ENCODE results near the gene OSBPL3. TPM values are rescaled to one million over a fixed set of nuclear protein-coding genes. Genes with fewer than 3 reads are reported as not detected.

Gene OSBPL3
- total and polyA plus RNA-seq, 2 donors (not counting 1 experiment from before 2014, with no cell fraction given), result 22.7 to 70.2 TPM

GRCh38 chr7:24899905-24900304, 80.1 kb downstream of the OSBPL3 start:
- Histone ChIP-seq H3K9me3 (ENCODE audit: control insufficient read depth, insufficient read depth, low read depth, low read length) (no peaks in the 10 kb centered on the region), H4K20me1 (ENCODE audit: control insufficient read depth, extremely low read depth, insufficient read depth, low read length) (peaks cover 2% of the 10 kb centered on the region), H3K27ac (ENCODE audit: insufficient read depth, low read length) (no peak overlapping the region), H3K79me2 (ENCODE audit: control insufficient read depth, insufficient read depth, low read length) (peaks cover 49% of the 10 kb centered on the region), H3K36me3 (ENCODE audit: control insufficient read depth, insufficient read depth, low read length) (no peaks in the 10 kb centered on the region), H3K4me1 (ENCODE audit: control insufficient read depth, extremely low read depth, insufficient read depth, low read length) (no peaks in the 10 kb centered on the region), H3K4me3 (replicated peaks in 1 of 4; ENCODE audit: control extremely low read depth in 1 of 4, insufficient read depth in 1 of 4, low read depth in 3 of 4, low read length in 4 of 4) (no peak overlapping the region), H3K27me3 (ENCODE audit: control insufficient read depth, insufficient read depth, low read length) (no peaks in the 10 kb centered on the region), H3K4me2 (ENCODE audit: extremely low read depth, insufficient read depth, low read length) (no peak overlapping the region), H3K9ac (ENCODE audit: insufficient read depth, low read length) (no peak overlapping the region), H2AFZ (ENCODE audit: low read length) (no peak overlapping the region)
- DNase-seq (ENCODE audit: low read depth in 2 of 2), result no peak
- TF ChIP-seq, protein P1, sequence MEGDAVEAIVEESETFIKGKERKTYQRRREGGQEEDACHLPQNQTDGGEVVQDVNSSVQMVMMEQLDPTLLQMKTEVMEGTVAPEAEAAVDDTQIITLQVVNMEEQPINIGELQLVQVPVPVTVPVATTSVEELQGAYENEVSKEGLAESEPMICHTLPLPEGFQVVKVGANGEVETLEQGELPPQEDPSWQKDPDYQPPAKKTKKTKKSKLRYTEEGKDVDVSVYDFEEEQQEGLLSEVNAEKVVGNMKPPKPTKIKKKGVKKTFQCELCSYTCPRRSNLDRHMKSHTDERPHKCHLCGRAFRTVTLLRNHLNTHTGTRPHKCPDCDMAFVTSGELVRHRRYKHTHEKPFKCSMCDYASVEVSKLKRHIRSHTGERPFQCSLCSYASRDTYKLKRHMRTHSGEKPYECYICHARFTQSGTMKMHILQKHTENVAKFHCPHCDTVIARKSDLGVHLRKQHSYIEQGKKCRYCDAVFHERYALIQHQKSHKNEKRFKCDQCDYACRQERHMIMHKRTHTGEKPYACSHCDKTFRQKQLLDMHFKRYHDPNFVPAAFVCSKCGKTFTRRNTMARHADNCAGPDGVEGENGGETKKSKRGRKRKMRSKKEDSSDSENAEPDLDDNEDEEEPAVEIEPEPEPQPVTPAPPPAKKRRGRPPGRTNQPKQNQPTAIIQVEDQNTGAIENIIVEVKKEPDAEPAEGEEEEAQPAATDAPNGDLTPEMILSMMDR (conservative IDR thresholded peaks at IDR 0.05 in 1 of 2, IDR thresholded peaks at IDR 0.05 in 1 of 2; ENCODE audit: low read depth in 1 of 2, low read length in 2 of 2), result no peak
- no peak for TF ChIP-seq EZH2 (IDR thresholded peaks at IDR 0.05; ENCODE audit: low read length, missing control alignments)

- H3K36me3 ChIP-seq (ENCODE audit: control insufficient read depth, insufficient read depth, low read length), result no peaks in the 10 kb centered on the region
- DNase-seq (ENCODE audit: low read depth in 2 of 2), result no peak
- H3K9me3 ChIP-seq (ENCODE audit: control insufficient read depth, insufficient read depth, low read depth, low read length), result no peaks in the 10 kb centered on the region
- no peaks in the 10 kb centered on the region for H3K4me1 ChIP-seq (ENCODE audit: control insufficient read depth, extremely low read depth, insufficient read depth, low read length)
- no peak overlapping the region for H3K4me3 ChIP-seq (replicated peaks in 1 of 4; ENCODE audit: control extremely low read depth in 1 of 4, insufficient read depth in 1 of 4, low read depth in 3 of 4, low read length in 4 of 4)
- peaks cover 46% of the 10 kb centered on the region for H3K79me2 ChIP-seq (ENCODE audit: control insufficient read depth, insufficient read depth, low read length)
- peaks cover 2% of the 10 kb centered on the region for H4K20me1 ChIP-seq (ENCODE audit: control insufficient read depth, extremely low read depth, insufficient read depth, low read length)
- TF ChIP-seq, protein P1 (conservative IDR thresholded peaks at IDR 0.05 in 1 of 2, IDR thresholded peaks at IDR 0.05 in 1 of 2; ENCODE audit: low read depth in 1 of 2, low read length in 2 of 2), result no peak
- no peak for TF ChIP-seq EZH2 (IDR thresholded peaks at IDR 0.05; ENCODE audit: low read length, missing control alignments)
- no peak overlapping the region for H2AFZ ChIP-seq (ENCODE audit: low read length)
- no peaks in the 10 kb centered on the region for H3K27me3 ChIP-seq (ENCODE audit: control insufficient read depth, insufficient read depth, low read length)
- H3K4me2 ChIP-seq (ENCODE audit: extremely low read depth, insufficient read depth, low read length), result no peak overlapping the region
- no peak overlapping the region for H3K9ac ChIP-seq (ENCODE audit: insufficient read depth, low read length)
- H3K27ac ChIP-seq (ENCODE audit: insufficient read depth, low read length), result no peak overlapping the region
Measured at GRCh38 chr7:24899161-24899560, 80.8 kb downstream of the OSBPL3 start.

DNA sequence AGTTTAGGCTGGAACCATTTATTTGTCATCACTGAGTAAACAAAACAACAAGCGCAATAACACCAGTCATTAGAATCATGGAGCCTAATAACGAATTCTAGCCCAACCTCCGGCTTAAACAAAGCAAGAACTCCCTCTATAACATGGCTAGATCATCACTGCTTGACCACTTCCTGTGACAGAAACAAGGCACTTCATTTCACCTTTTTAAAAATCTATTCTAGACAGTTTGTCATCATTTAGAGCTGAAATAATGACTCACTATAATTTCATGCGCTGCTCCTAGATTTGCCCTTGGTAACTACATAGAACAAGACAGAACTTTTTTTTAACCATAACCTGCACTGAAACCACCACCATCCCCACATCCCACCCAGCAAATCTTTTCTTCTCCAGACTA, 81.3 kb downstream of the OSBPL3 start:
- TF ChIP-seq EZH2 (IDR thresholded peaks at IDR 0.05; ENCODE audit: low read length, missing control alignments), result no peak
- TF ChIP-seq, protein P1 (conservative IDR thresholded peaks at IDR 0.05 in 1 of 2, IDR thresholded peaks at IDR 0.05 in 1 of 2; ENCODE audit: low read depth in 1 of 2, low read length in 2 of 2), result no peak
- Histone ChIP-seq H3K79me2 (ENCODE audit: control insufficient read depth, insufficient read depth, low read length) (peaks cover 43% of the 10 kb centered on the region), H2AFZ (ENCODE audit: low read length) (no peak overlapping the region), H3K27ac (ENCODE audit: insufficient read depth, low read length) (no peak overlapping the region), H3K27me3 (ENCODE audit: control insufficient read depth, insufficient read depth, low read length) (no peaks in the 10 kb centered on the region), H3K9ac (ENCODE audit: insufficient read depth, low read length) (no peak overlapping the region), H3K4me2 (ENCODE audit: extremely low read depth, insufficient read depth, low read length) (no peak overlapping the region), H3K4me1 (ENCODE audit: control insufficient read depth, extremely low read depth, insufficient read depth, low read length) (no peaks in the 10 kb centered on the region), H4K20me1 (ENCODE audit: control insufficient read depth, extremely low read depth, insufficient read depth, low read length) (peaks cover 2% of the 10 kb centered on the region), H3K9me3 (ENCODE audit: control insufficient read depth, insufficient read depth, low read depth, low read length) (no peaks in the 10 kb centered on the region), H3K4me3 (replicated peaks in 1 of 4; ENCODE audit: control extremely low read depth in 1 of 4, insufficient read depth in 1 of 4, low read depth in 3 of 4, low read length in 4 of 4) (no peak overlapping the region), H3K36me3 (ENCODE audit: control insufficient read depth, insufficient read depth, low read length) (no peaks in the 10 kb centered on the region)
- DNase-seq (ENCODE audit: low read depth in 2 of 2), result peak in 1 of 2 donors; percentile 82

All from fibroblast of lung (primary cell).